Epithelial cell of esophagus (primary cell): ENCODE data around the gene ALLC.

ENCODE experiments used
- DNase-seq: peaks from one replicate; pipeline ENCODE4 v3.0.0; 2010; ENCODE audit warnings: low read depth
- H3K4me3 ChIP-seq: 2 replicates; pipeline ENCODE4 v1.5.1; 2011; ENCODE audit warnings: mild to moderate bottlenecking, low read length, control low read depth
- CTCF ChIP-seq: IDR thresholded peaks from 2 replicates; pipeline ENCODE4 v1.5.1; 2011; ENCODE audit warnings: low read depth, mild to moderate bottlenecking, low read length, control low read depth, inconsistent platforms; ENCODE audit not compliant: insufficient read depth; ENCODE audit errors: missing control alignments

Gene ALLC

GRCh38 chr2:3622967-3623366 lies 35.0 kb upstream of the ALLC start:
- no peak for DNase-seq
- TF ChIP-seq CTCF, result no peak
- no peak overlapping the region for H3K4me3 ChIP-seq

- DNase-seq, result no peak
- no peak overlapping the region for H3K4me3 ChIP-seq
- no peak for TF ChIP-seq CTCF
Measured at GRCh38 chr2:3624059-3624794, 33.8 kb upstream of the ALLC start.

- no peak overlapping the region for H3K4me3 ChIP-seq
Measured at GRCh38 chr2:3625186-3625585, 32.8 kb upstream of the ALLC start.

GRCh38 chr2:3626118-3626811 lies 31.7 kb upstream of the ALLC start:
- H3K4me3 ChIP-seq, result no peak overlapping the region
- no peak for TF ChIP-seq CTCF
- DNase-seq, result no peak

More at GRCh38 chr2:3625186-3625585, 32.8 kb upstream of the ALLC start:
- TF ChIP-seq CTCF, result no peak
- no peak for DNase-seq

GRCh38 chr2:3626812-3627499 lies 31.0 kb upstream of the ALLC start:
- DNase-seq, result no peak
- no peak for TF ChIP-seq CTCF
- H3K4me3 ChIP-seq, result no peak overlapping the region

- no peak for TF ChIP-seq CTCF
- H3K4me3 ChIP-seq, result no peak overlapping the region
- no peak for DNase-seq
Measured at GRCh38 chr2:3627500-3628100, 30.4 kb upstream of the ALLC start.
